HG03060 (cell line): ENCODE results near the gene FAM3B.

Experiments
- ATAC-seq: cut with Tn5 transposase; IDR thresholded peaks from one replicate; pipeline ENCODE4 v1.9.1; 2021; ENCODE audit warnings: low read depth, moderate number of reproducible peaks; ENCODE audit not compliant: unreplicated experiment

FAM3B gene

DNA sequence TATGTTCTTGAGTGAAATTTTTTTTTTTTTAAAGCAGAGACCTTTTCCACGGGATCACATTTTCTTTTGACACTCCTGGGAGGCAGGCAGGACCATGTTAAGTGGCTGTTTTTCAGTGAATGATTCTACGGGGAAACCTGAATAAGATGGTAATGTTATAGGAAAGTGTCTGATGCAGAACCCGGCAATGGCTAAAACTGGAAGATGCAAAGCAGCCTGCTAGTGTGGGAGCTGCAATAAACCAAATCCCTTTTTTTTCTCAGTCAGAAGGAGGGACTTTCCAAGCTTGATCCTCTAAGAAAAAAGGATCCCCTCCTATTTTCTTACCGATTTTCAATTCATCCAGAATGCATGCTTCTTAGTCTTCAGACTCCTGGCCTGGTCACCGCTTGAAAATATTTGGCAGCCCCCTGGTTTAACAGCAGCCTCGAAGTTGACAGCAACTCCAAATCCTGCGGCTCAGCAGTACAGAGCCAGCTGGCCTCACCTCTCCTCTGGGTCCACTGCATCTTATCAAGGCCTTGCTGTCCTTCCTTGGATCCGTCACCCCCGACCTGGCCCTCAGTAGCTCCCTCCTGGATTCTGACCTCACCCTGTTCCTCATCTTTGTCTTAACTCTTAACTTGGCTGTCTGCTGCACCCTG is 50.8 kb downstream of the FAM3B start:
- no peak for ATAC-seq

- no peak for ATAC-seq
These were observed 51.5 kb downstream of the FAM3B start for GRCh38 chr21:41367945-41368734.

DNA sequence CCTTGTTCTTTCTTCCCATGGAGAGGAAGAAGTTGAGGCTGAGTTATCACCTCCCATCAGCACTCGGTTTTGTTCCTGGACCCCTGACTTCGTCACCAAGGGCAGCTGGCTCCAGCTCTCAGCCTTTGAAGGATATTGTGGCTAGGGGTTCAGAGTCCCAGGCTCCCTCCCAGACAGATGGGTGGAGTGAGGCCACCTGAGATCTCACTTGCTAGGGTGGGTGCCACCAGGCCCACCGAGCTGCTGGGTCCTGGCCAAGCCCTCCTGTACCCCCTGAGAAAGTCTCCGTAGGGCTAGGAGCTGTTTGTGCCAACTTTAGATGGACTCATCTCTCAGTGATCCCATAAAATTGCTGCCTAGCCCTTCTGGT is 52.1 kb downstream of the FAM3B start:
- ATAC-seq: no peak

DNA sequence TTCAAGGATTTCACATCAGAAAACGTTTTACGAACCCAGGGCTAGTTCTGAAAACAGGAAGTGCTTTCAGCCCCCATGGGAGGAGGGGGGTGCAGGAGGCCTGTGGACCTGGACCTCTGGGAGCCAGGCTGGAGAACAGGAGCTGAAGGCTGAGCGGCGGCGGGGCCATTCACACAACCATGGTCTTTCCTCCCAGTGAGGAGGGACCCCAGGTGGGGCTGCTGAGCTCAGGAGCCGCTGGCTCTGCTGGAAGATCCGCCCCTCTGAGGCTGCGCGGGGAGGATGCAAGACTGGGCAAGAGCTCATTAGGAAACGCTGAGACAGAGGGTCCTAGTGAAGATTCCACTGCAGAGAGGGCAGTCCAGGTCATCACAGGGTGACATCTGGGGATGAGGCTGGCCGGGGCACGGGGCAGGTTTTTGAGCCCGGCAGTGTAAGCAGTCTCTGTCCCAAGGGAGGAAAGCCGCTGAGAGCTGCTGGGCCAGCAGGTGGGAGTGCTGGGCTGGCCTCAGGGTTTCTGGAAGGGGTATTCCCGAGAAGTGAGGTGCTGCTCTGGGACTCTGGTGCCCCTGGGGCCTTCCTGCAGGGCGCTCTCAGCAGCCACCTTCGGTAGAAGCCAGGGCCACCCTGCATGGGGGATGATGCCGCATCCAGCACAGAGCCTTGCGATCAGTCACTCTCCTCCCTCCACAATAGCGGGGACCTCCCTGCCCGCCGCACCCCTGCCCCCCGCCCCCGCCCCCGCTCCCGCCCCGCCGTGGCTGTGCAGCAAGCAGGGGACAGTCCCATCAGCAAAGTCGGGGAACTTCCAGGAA is 52.7 kb downstream of the FAM3B start:
- peak; percentile 29 for ATAC-seq

- ATAC-seq: no peak
These were observed 53.6 kb downstream of the FAM3B start for GRCh38 chr21:41369920-41370839.

- ATAC-seq: no peak
These were observed 54.5 kb downstream of the FAM3B start for GRCh38 chr21:41370840-41371684.

GRCh38 chr21:41371685-41372030 is 55.1 kb downstream of the FAM3B start:
- ATAC-seq: no peak

DNA sequence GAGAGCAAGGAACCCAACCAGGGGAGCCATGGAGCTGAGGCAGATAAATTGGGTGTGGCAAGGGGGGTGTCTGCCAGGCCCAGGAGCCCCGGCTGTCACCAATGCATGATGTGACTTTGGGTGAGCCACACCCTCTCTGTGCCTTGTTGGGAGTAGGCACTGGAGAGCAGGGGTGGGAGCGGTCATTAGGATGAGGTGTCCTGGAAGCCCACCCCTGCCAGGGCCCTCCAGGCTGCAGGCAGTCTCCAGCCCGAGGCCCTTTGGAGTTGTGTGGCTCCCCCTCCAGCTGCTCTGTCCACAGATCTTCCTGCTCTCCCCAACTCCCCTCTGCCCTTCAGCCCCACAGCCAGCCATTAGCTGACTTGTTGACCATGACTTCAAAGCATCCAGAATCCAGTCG is 56.7 kb downstream of the FAM3B start:
- ATAC-seq: no peak

DNA sequence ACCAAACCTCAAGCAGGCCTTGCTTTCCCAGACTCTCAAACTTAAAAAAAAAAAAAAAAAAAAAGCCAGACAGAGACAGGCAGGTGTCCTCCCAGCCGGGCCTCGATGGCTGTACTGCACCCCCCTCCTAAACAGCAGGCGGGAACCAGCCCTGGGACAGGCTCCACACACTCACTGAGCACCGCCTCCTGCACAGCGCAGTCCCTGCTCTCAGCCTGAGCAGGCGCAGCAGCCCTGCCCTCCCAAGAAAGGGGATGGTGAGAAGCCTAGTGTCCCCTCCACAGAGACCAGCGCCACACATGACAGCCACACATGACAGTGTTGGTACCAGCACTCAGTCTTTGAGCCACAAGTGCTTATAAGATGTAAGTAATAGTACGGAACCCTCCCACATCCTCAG is 57.2 kb downstream of the FAM3B start:
- no peak for ATAC-seq

- no peak for ATAC-seq
These were observed 57.6 kb downstream of the FAM3B start for GRCh38 chr21:41374177-41374712.

DNA sequence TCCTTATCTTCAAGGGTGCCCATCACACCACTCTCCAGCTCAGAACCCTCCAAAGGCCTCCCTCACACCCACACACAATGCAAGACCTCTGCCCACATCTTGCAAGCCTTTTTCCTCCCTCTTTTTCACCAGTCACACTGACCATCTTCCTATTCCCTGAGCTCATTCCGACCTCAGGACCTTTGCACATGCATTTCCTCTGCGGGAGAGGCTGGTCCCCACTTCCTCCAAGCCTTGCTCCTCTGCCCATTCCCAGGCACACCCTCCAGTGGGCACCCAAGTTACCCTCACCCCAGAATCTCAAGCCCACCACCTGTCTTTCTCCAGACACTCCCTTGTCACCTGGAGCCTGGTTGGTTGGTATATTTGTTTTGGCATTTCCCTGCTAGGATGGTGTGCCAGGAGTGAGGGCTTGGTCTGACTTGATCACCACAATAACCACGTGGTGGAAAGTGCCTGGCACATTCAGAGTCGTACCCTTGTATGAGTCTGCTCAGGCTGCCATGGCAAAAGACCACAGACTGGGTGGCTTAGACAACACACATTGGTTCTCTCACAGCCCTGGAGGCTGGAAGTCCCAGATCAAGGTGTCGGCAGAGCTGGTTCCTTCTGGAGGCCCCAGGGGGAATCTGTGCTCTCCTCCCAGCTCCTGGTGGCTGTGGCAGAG is 58.4 kb downstream of the FAM3B start:
- ATAC-seq: no peak

- ATAC-seq: no peak
These were observed 59.3 kb downstream of the FAM3B start for GRCh38 chr21:41375875-41376274.

DNA sequence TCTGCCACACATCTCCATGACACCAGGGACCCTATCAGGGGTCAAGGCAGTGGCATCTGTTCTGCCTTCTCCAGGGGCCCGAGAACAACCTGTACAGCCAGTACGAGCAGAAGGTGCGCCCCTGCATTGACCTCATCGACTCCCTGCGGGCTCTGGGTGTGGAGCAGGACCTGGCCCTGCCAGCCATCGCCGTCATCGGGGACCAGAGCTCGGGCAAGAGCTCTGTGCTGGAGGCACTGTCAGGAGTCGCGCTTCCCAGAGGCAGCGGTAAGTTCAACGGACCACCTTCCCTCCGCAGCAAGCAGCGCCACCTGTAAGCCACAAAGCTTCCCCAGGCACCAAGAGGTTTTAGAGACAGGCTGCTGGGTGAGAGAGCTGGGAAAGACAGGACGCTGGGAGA is 61.1 kb downstream of the FAM3B start:
- no peak for ATAC-seq

- no peak for ATAC-seq
These were observed 62.2 kb downstream of the FAM3B start for GRCh38 chr21:41378849-41379248.

- ATAC-seq: no peak
These were observed 63.3 kb downstream of the FAM3B start for GRCh38 chr21:41379901-41380300.

DNA sequence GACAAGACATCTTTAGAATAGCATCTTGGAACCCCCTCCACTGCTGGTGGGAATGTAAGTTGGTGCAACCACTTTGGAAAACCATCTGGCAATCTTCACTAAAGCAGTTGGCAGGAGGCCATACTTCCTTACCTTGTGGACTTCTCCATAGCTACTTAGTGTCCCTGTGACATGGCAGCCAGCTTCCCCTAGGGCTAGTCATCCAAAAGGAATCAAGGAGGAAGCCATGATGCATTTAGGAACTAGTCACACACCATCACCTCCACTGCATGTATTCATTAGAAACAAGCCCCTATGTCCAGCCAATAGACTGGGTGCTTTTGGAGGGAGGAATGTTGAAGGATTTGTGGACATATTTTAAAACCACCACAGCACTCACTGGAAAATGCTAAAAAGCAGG is 65.1 kb downstream of the FAM3B start:
- ATAC-seq: no peak

DNA sequence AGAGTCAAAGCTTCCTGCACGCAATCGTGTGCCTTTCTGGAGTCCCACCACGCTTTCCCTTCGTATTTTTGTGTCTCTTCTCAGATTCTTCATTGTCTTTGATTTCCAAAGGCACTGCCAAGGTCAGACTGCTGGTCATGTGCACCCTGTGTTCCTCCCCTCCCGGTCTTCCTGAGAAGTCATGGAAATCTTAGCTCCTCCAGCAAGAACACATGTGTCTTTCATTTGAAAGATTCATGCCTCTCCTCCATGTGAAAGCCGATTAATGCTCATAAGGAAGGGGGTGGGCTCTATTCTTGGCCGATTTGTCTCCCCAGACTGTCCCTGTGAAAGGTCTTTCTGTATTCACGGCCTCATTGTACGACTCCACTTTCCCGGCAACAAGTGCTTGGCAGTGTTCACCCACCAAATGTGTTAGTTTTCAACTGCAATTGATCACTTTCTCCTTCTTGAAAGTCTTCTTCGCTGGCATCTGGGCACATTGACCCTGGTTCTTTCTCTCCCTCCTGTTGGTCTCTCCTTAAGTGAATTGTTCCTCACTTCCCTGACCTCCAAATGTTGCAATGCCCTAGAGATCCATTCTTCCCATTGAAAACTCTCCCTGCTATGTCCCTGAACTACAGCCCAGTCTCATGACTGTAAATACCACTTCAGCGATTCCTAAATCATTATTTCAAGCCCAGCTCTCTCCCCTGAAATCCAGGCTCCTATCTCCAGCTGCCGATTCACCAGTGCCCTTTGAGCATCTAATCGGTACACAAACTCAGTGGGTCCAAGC is 70.6 kb downstream of the FAM3B start:
- ATAC-seq: no peak

DNA sequence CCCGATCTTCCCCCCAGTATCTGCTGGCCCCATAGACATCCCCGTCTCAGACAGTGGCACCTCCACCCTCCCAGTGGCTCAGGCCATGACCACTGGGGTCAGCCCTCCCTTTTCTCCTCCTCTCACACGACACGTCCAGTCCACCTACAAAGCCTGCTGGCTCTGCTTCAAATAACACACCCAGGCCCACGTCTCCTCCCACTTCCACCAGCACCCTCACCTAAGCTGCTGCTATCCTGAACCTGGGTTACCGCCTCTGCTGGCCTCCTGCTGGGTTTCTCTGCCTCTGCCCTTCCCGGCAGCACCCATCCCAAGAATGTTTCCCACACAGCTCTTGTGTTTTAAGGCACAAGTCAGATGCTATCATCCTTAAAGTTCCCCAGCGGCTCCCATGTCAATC is 71.2 kb downstream of the FAM3B start:
- no peak for ATAC-seq
